Measurements from ENCODE around the gene ARHGEF11.

GRCh38 chr1:156964441-156964840, 81.1 kb downstream of the ARHGEF11 start:
- TF ChIP-seq TARDBP (IDR thresholded peaks at IDR 0.05) (no peak), SP1 (IDR thresholded peaks at IDR 0.05) (no peak), CTBP1 (IDR thresholded peaks at IDR 0.05; ENCODE audit: borderline replicate concordance) (no peak), FOXK2 (IDR thresholded peaks at IDR 0.05) (no peak), HDGF (IDR thresholded peaks at IDR 0.05; ENCODE audit: borderline replicate concordance) (no peak), NFRKB (IDR thresholded peaks at IDR 0.05) (no peak), FOXM1 (IDR thresholded peaks at IDR 0.05; ENCODE audit: borderline replicate concordance) (no peak), SUZ12 (IDR thresholded peaks at IDR 0.05) (no peak), BHLHE40 (IDR thresholded peaks at IDR 0.05; ENCODE audit: borderline replicate concordance) (no peak), ARNT (IDR thresholded peaks at IDR 0.05) (no peak), FOXA1 (IDR thresholded peaks at IDR 0.05) (no peak), LEF1 (IDR thresholded peaks at IDR 0.05; ENCODE audit: borderline replicate concordance) (no peak)
